ENCODE results near the gene LIFR.
"Not testable (repeated sequence)": the region's sequence is repeated elsewhere in the genome, so short reads cannot be mapped to it uniquely, and the experiment has no call there.

DNA sequence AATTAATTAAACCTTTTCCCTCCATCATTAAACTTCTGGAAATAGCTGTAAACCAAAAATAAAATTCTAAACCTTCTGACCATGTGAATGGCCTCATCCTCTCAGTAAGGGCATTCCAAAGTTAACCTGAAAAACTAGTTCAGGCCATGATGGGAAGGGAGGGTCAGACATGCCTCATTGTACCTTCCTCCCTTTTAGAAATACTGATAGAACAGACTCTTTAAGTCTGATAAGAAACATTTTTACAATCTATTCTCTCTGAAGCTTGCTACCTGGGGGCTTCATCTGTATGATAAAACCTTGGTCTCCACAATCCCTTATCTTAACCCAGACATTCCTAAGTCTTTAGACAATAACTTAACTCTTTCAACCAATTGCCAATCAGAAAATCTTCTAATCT lies 43.3 kb upstream of the LIFR start:
- TF ChIP-seq, protein P1, sequence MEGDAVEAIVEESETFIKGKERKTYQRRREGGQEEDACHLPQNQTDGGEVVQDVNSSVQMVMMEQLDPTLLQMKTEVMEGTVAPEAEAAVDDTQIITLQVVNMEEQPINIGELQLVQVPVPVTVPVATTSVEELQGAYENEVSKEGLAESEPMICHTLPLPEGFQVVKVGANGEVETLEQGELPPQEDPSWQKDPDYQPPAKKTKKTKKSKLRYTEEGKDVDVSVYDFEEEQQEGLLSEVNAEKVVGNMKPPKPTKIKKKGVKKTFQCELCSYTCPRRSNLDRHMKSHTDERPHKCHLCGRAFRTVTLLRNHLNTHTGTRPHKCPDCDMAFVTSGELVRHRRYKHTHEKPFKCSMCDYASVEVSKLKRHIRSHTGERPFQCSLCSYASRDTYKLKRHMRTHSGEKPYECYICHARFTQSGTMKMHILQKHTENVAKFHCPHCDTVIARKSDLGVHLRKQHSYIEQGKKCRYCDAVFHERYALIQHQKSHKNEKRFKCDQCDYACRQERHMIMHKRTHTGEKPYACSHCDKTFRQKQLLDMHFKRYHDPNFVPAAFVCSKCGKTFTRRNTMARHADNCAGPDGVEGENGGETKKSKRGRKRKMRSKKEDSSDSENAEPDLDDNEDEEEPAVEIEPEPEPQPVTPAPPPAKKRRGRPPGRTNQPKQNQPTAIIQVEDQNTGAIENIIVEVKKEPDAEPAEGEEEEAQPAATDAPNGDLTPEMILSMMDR (conservative IDR thresholded peaks at IDR 0.05 in 1 of 2, IDR thresholded peaks at IDR 0.05 in 1 of 2; ENCODE audit: low read depth in 1 of 2, low read length in 2 of 2), result not testable (repeated sequence)
- TF ChIP-seq EZH2 (IDR thresholded peaks at IDR 0.05; ENCODE audit: low read length, missing control alignments), result not testable (repeated sequence)
